ENCODE measurements around the gene LILRB1. TPM values are rescaled to one million over a fixed set of nuclear protein-coding genes. Genes with fewer than 3 reads are reported as not detected.
"Not testable (repeated sequence)": the region's sequence is repeated elsewhere in the genome, so short reads cannot be mapped to it uniquely, and the experiment has no call there.

The LILRB1 gene
- total and polyA plus RNA-seq, 9 of the 15 experiments (the other 6 are each of a cell fraction or from before 2014, with no cell fraction given) = not detected

GRCh38 chr19:54677217-54677616 lies 46.9 kb downstream of the LILRB1 start:
- intact Hi-C loops (cut with micrococcal nuclease) = loop anchor here (2.0 to 10.0 kb wide), 2 partner anchors 196 to 208 kb away; no protein-coding TSS in a partner anchor
- no peaks in the 10 kb centered on the region for H3K36me3 ChIP-seq (ENCODE audit: control insufficient read depth, insufficient read depth, low read length)
- peak in 2 of 4 experiments; percentile 25 to 32 for DNase-seq (ENCODE audit: extremely low read depth in 1 of 4, low spot score in 3 of 4)

DNA sequence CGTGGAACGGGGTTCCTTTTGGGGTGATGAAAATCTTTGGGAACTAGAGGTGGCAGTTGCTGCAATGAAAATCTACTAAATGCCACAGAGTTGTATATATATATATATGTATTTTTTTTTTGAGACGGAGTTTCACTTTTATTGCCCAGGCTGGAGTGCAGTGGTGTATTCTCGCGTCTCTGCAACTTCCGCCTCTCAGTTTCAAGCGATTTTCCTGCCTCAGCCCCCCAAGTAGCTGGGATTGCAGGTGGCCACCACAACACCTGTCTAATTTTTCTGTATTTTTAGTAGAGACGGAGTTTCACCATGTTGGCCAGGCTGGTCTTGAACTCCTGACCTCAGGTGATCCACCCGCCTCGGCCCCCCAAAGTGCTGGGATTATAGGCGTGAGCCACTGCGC lies 51.3 kb downstream of the LILRB1 start:
- intact Hi-C loops (cut with micrococcal nuclease); POLR2A ChIA-PET; FAIRE-seq: not testable (repeated sequence)

More at GRCh38 chr19:54677217-54677616, 46.9 kb downstream of the LILRB1 start:
- no peaks in the 10 kb centered on the region for H3K9me1 ChIP-seq (ENCODE audit: control insufficient read depth, insufficient read depth, low read length)
- no peaks in the 10 kb centered on the region for H3K79me2 ChIP-seq (ENCODE audit: control insufficient read depth, insufficient read depth, low read length)
- in situ Hi-C loops (cut with MboI) = loop anchor here (10.0 kb wide), 1 partner anchor 192 kb away; no protein-coding TSS in a partner anchor
- FAIRE-seq (no peak), ATAC-seq (peak; percentile 85)
- no peak overlapping the region for H3K27ac ChIP-seq (ENCODE audit: extremely low read depth, low read depth, low read length)
- no peak overlapping the region for H3K4me2 ChIP-seq (ENCODE audit: insufficient read depth, low read length)
- peaks cover 0 to 2% of the 10 kb centered on the region in 2 experiments; a peak in 2 of 5 replicates for H3K4me1 ChIP-seq (replicated peaks in 1 of 2; ENCODE audit: control insufficient read depth in 2 of 2, insufficient read depth in 2 of 2, low read length in 2 of 2)
- no peak overlapping the region for H3K4me3 ChIP-seq
- no peak overlapping the region for H3K9ac ChIP-seq (ENCODE audit: insufficient read depth in 1 of 2, low read depth in 2 of 2, low read length in 2 of 2)
- BruUV-seq (replicated peaks) = no TSS peak
- ChIA-PET CTCF (ENCODE audit: low intra/inter-chr PET ratio) (no interaction called here), POLR2A (no interaction called here)
- H3K27me3 ChIP-seq (ENCODE audit: control insufficient read depth in 2 of 2, insufficient read depth in 2 of 2, low read length in 2 of 2) = peaks cover 0 to 1% of the 10 kb centered on the region in 2 experiments; a peak in 1 of 5 replicates
- TF ChIP-seq SMARCA5 (IDR thresholded peaks at IDR 0.05) = no peak
- no peak for TF ChIP-seq CBX1 (IDR thresholded peaks at IDR 0.05; ENCODE audit: low read depth)
- no peak for TF ChIP-seq DNMT1 (IDR thresholded peaks at IDR 0.05)
- TF ChIP-seq ZNF253 (CRISPR knock-in tag; conservative IDR thresholded peaks at IDR 0.05) = no peak
- TF ChIP-seq E2F6 (IDR thresholded peaks at IDR 0.05; ENCODE audit: borderline replicate concordance in 1 of 2, extremely low read depth in 1 of 2, insufficient read depth in 1 of 2, insufficient read length in 1 of 2, low read depth in 1 of 2, low read length in 1 of 2, poor library complexity in 1 of 2, severe bottlenecking in 1 of 2) = no peak
- TF ChIP-seq JUNB (CRISPR knock-in tag; conservative IDR thresholded peaks at IDR 0.05) = no peak
- TF ChIP-seq DDX20 (tag; IDR thresholded peaks at IDR 0.05; ENCODE audit: low read depth) = no peak
- no peak for TF ChIP-seq MEIS2 (IDR thresholded peaks at IDR 0.05; ENCODE audit: partially characterized antibody)
- no peak for TF ChIP-seq LCOR (CRISPR knock-in tag; IDR thresholded peaks at IDR 0.05)
- no peak for TF ChIP-seq TCF3 (CRISPR knock-in tag; IDR thresholded peaks at IDR 0.05)
- TF ChIP-seq MTA1 (IDR thresholded peaks at IDR 0.05; ENCODE audit: borderline replicate concordance) = no peak
- no peak for TF ChIP-seq ZNF449 (CRISPR knock-in tag; IDR thresholded peaks at IDR 0.05)
- H4K20me1 ChIP-seq (replicated peaks; ENCODE audit: control insufficient read depth, insufficient read depth, low read length) = no peaks in the 10 kb centered on the region
- 16% methylated on average over 3 of the region's 4 CpGs for WGBS (ENCODE audit: insufficient coverage, low coverage, missing lambda C conversion rate)
- no peak overlapping the region for H2AFZ ChIP-seq (ENCODE audit: low read depth, low read length)
- no peaks in the 10 kb centered on the region for H3K9me3 ChIP-seq (replicated peaks; ENCODE audit: control insufficient read depth, insufficient read depth, low read depth, low read length)

More for the DNA sequence above, 51.3 kb downstream of the LILRB1 start:
- H4K20me1 ChIP-seq (replicated peaks; ENCODE audit: control insufficient read depth, insufficient read depth, low read length); H3K36me3 ChIP-seq (ENCODE audit: control insufficient read depth, insufficient read depth, low read length); DNase-seq (ENCODE audit: extremely low read depth in 1 of 4, low spot score in 3 of 4); in situ Hi-C loops (cut with MboI); ATAC-seq; H3K9ac ChIP-seq (ENCODE audit: insufficient read depth in 1 of 2, low read depth in 2 of 2, low read length in 2 of 2); H3K27ac ChIP-seq (ENCODE audit: extremely low read depth, low read depth, low read length); H3K9me1 ChIP-seq (ENCODE audit: control insufficient read depth, insufficient read depth, low read length); H3K4me3 ChIP-seq; H3K27me3 ChIP-seq (ENCODE audit: control insufficient read depth in 2 of 2, insufficient read depth in 2 of 2, low read length in 2 of 2); H3K79me2 ChIP-seq (ENCODE audit: control insufficient read depth, insufficient read depth, low read length); BruUV-seq (replicated peaks); H3K4me2 ChIP-seq (ENCODE audit: insufficient read depth, low read length); H3K9me3 ChIP-seq (replicated peaks; ENCODE audit: control insufficient read depth, insufficient read depth, low read depth, low read length); H3K4me1 ChIP-seq (replicated peaks in 1 of 2; ENCODE audit: control insufficient read depth in 2 of 2, insufficient read depth in 2 of 2, low read length in 2 of 2); H2AFZ ChIP-seq (ENCODE audit: low read depth, low read length): not testable (repeated sequence)
- CTCF ChIA-PET (ENCODE audit: low intra/inter-chr PET ratio) = interaction anchor here (0.7 kb wide), 1 partner anchor 192 kb away, joined by 5 read pairs; no protein-coding TSS in a partner anchor
- WGBS (ENCODE audit: insufficient coverage, low coverage, missing lambda C conversion rate) = 17% methylated on average over 12 of the region's 12 CpGs
